Mammary epithelial cell (primary cell): ENCODE results near the gene BCAP31.

ENCODE experiments used
- CTCF ChIP-seq, 2 donors: IDR thresholded peaks in 1 of 2; conservative IDR thresholded peaks in 1 of 2; 2 replicates each; pipeline ENCODE4 v1.5.1; 2011 to 2012; ENCODE audit warnings: inconsistent platforms in 2 of 2, low read length in 2 of 2, mild to moderate bottlenecking in 2 of 2, control low read depth in 1 of 2, low read depth in 1 of 2; ENCODE audit not compliant: insufficient read depth in 1 of 2; ENCODE audit errors: extremely low read depth in 1 of 2
- EZH2 ChIP-seq: IDR thresholded peaks from 2 replicates; pipeline ENCODE4 v1.6.1; 2012; ENCODE audit warnings: low read length, inconsistent platforms, borderline replicate concordance

- peak in 1 of 2 donors; percentile 11 for TF ChIP-seq CTCF (conservative IDR thresholded peaks at IDR 0.05 in 1 of 2, IDR thresholded peaks at IDR 0.05 in 1 of 2; ENCODE audit: extremely low read depth in 1 of 2, insufficient read depth in 1 of 2, low read depth in 1 of 2, low read length in 2 of 2)
- no peak for TF ChIP-seq EZH2
Measured at GRCh38 chrX:153755136-153755535, 30.9 kb upstream of the BCAP31 start.
